SK-N-SH treated with all-trans-retinoic acid at 6 μM for 48 hours (cell line): ENCODE data around the gene ITGB2.

Experiments used
- ATAC-seq: fragments of 200-7000 bp; cut with Tn5 transposase; 3 replicates; pipeline ENCODE4 v1.9.1; 2020; ENCODE audit warnings: mild to moderate bottlenecking, moderate library complexity
- ARNTL ChIP-seq: fragments of 450-650 bp; formaldehyde crosslinking; IDR thresholded peaks from 2 replicates; pipeline ENCODE4 v1.5.0; 2020; ENCODE audit warnings: low read depth, mild to moderate bottlenecking, moderate library complexity, borderline replicate concordance
- BACH2 ChIP-seq: fragments of 250-450 bp; sonication (Bioruptor Pico); IDR thresholded peaks from 2 replicates; pipeline ENCODE4 v1.9.0; 2021; ENCODE audit warnings: mild to moderate bottlenecking, borderline replicate concordance
- CREB5 ChIP-seq: fragments of 250-450 bp; sonication (Bioruptor Pico); IDR thresholded peaks from 2 replicates; pipeline ENCODE4 v1.5.1; 2020; ENCODE audit warnings: low read depth, mild to moderate bottlenecking, moderate library complexity
- CSRNP3 ChIP-seq: fragments of 250-450 bp; sonication (Bioruptor Pico); IDR thresholded peaks from 2 replicates; pipeline ENCODE4 v1.5.1; 2021; ENCODE audit warnings: mild to moderate bottlenecking, moderate library complexity
- ESRRG ChIP-seq: fragments of 250-450 bp; sonication (Bioruptor Pico); IDR thresholded peaks from 2 replicates; pipeline ENCODE4 v1.6.1; 2021; ENCODE audit warnings: mild to moderate bottlenecking
- GLIS3 ChIP-seq: fragments of 250-450 bp; sonication (Bioruptor Pico); IDR thresholded peaks from 2 replicates; pipeline ENCODE4 v1.5.0; 2020; ENCODE audit warnings: mild to moderate bottlenecking, moderate library complexity
- ISL1 ChIP-seq: fragments of 250-450 bp; sonication (Bioruptor Pico); IDR thresholded peaks from 2 replicates; pipeline ENCODE4 v2.1.2; 2022; ENCODE audit warnings: mild to moderate bottlenecking, moderate library complexity
- OSR1 ChIP-seq: fragments of 250-450 bp; sonication (Bioruptor Pico); IDR thresholded peaks from 2 replicates; pipeline ENCODE4 v1.8.0; 2022; ENCODE audit warnings: moderate library complexity, mild to moderate bottlenecking, inconsistent platforms
- PATZ1 ChIP-seq: fragments of 250-450 bp; sonication (Bioruptor Pico); IDR thresholded peaks from 2 replicates; pipeline ENCODE4 v1.8.0; 2020; ENCODE audit warnings: mild to moderate bottlenecking, moderate library complexity, borderline replicate concordance
- POU6F1 ChIP-seq: fragments of 250-450 bp; sonication (Bioruptor Pico); IDR thresholded peaks from 2 replicates; pipeline ENCODE4 v1.8.0; 2021; ENCODE audit warnings: low read depth, mild to moderate bottlenecking, moderate library complexity, borderline replicate concordance
- PPARA ChIP-seq: fragments of 250-450 bp; sonication (Bioruptor Pico); IDR thresholded peaks from 2 replicates; pipeline ENCODE4 v1.5.0; 2020; ENCODE audit warnings: mild to moderate bottlenecking, borderline replicate concordance
- RARB ChIP-seq: fragments of 250-450 bp; sonication (Bioruptor Pico); IDR thresholded peaks from 2 replicates; pipeline ENCODE4 v1.8.0; 2021; ENCODE audit warnings: mild to moderate bottlenecking, moderate library complexity
- SNAI2 ChIP-seq: fragments of 250-450 bp; sonication (Bioruptor Pico); IDR thresholded peaks from 2 replicates; pipeline ENCODE4 v1.5.0; 2020; ENCODE audit warnings: mild to moderate bottlenecking, moderate library complexity
- TOX ChIP-seq: fragments of 250-450 bp; sonication (Bioruptor Pico); IDR thresholded peaks from 2 replicates; pipeline ENCODE4 v1.8.0; 2021; ENCODE audit warnings: mild to moderate bottlenecking, moderate library complexity, borderline replicate concordance
- TSHZ2 ChIP-seq: fragments of 250-450 bp; sonication (Bioruptor Pico); IDR thresholded peaks from 2 replicates; pipeline ENCODE4 v1.5.0; 2020; ENCODE audit warnings: mild to moderate bottlenecking, moderate library complexity
- ZC3H10 ChIP-seq: fragments of 250-450 bp; sonication (Bioruptor Pico); IDR thresholded peaks from 2 replicates; pipeline ENCODE4 v1.5.1; 2021; ENCODE audit warnings: mild to moderate bottlenecking, moderate library complexity
- ZFP3 ChIP-seq: fragments of 250-450 bp; sonication (Bioruptor Pico); IDR thresholded peaks from 2 replicates; pipeline ENCODE4 v1.5.0; 2020; ENCODE audit warnings: mild to moderate bottlenecking, moderate library complexity
- ZFP30 ChIP-seq: fragments of 450-650 bp; formaldehyde crosslinking; IDR thresholded peaks from 2 replicates; pipeline ENCODE4 v1.5.0; 2022; ENCODE audit warnings: mild to moderate bottlenecking, moderate library complexity
- ZNF565 ChIP-seq: fragments of 450-650 bp; formaldehyde crosslinking; conservative IDR thresholded peaks from 2 replicates; pipeline ENCODE4 v1.5.0; 2020; ENCODE audit warnings: low read depth, mild to moderate bottlenecking, moderate library complexity
- ZNF70 ChIP-seq: fragments of 450-650 bp; formaldehyde crosslinking; IDR thresholded peaks from 2 replicates; pipeline ENCODE4 v1.5.0; 2020; ENCODE audit warnings: mild to moderate bottlenecking, moderate library complexity
- ZNF8 ChIP-seq: fragments of 450-650 bp; formaldehyde crosslinking; IDR thresholded peaks from 2 replicates; pipeline ENCODE4 v1.5.0; 2020; ENCODE audit warnings: mild to moderate bottlenecking, moderate library complexity

The ITGB2 gene

GRCh38 chr21:44884097-44884496, 36.6 kb downstream of the ITGB2 start:
- TF ChIP-seq ARNTL (no peak), ZNF70 (CRISPR knock-in tag) (no peak), RARB (CRISPR knock-in tag) (no peak), ZNF8 (CRISPR knock-in tag) (no peak), POU6F1 (no peak), BACH2 (CRISPR knock-in tag) (no peak), ZC3H10 (CRISPR knock-in tag) (no peak), PATZ1 (no peak), TOX (CRISPR knock-in tag) (no peak), GLIS3 (no peak), OSR1 (no peak)
- TF ChIP-seq, all 23 proteins: peak for 0
- no peak for ATAC-seq

GRCh38 chr21:44883250-44883649, 37.4 kb downstream of the ITGB2 start:
- ATAC-seq = no peak
- TF ChIP-seq ZFP30 (CRISPR knock-in tag) = no peak
- no peak for TF ChIP-seq RARB (CRISPR knock-in tag)
- no peak for TF ChIP-seq CSRNP3 (CRISPR knock-in tag)
- TF ChIP-seq ESRRG (CRISPR knock-in tag) = no peak
- TF ChIP-seq TSHZ2 (CRISPR knock-in tag) = no peak
- no peak for TF ChIP-seq ZNF565 (CRISPR knock-in tag)
- no peak for TF ChIP-seq PATZ1
- no peak for TF ChIP-seq CREB5 (CRISPR knock-in tag)
- TF ChIP-seq GLIS3 = no peak
- TF ChIP-seq ZNF70 (CRISPR knock-in tag) = no peak
- TF ChIP-seq SNAI2 (CRISPR knock-in tag) = no peak
- no peak for TF ChIP-seq TOX (CRISPR knock-in tag)
- TF ChIP-seq ZFP3 (CRISPR knock-in tag) = no peak
- TF ChIP-seq ARNTL = no peak
- TF ChIP-seq ISL1 = no peak
- TF ChIP-seq PPARA (CRISPR knock-in tag) = no peak
